GM12891 (cell line): Measurements from ENCODE around the gene CFAP77.

Experiments used
- PAX5 ChIP-seq: IDR thresholded peaks from 2 replicates; pipeline ENCODE4 v1.6.1; 2011; ENCODE audit warnings: low read length, moderate library complexity, mild to moderate bottlenecking; ENCODE audit not compliant: insufficient read depth, severe bottlenecking
- POLR2A ChIP-seq: IDR thresholded peaks from 2 replicates; pipeline ENCODE4 v1.6.1; 2011; ENCODE audit warnings: low read depth, low read length, control low read depth
- POLR2AphosphoS5 ChIP-seq: IDR thresholded peaks from 2 replicates; pipeline ENCODE4 v1.6.1; 2011; ENCODE audit warnings: low read depth, low read length, control low read depth
- POU2F2 ChIP-seq: IDR thresholded peaks from 2 replicates; pipeline ENCODE4 v1.6.1; 2011; ENCODE audit warnings: low read depth, mild to moderate bottlenecking, control low read depth, low read length, moderate library complexity
- SPI1 ChIP-seq: IDR thresholded peaks from 2 replicates; pipeline ENCODE4 v1.6.1; 2011; ENCODE audit warnings: low read depth, low read length, control low read depth
- TAF1 ChIP-seq: IDR thresholded peaks from 2 replicates; pipeline ENCODE4 v1.6.1; 2011; ENCODE audit warnings: low read depth, low read length, control low read depth

DNA sequence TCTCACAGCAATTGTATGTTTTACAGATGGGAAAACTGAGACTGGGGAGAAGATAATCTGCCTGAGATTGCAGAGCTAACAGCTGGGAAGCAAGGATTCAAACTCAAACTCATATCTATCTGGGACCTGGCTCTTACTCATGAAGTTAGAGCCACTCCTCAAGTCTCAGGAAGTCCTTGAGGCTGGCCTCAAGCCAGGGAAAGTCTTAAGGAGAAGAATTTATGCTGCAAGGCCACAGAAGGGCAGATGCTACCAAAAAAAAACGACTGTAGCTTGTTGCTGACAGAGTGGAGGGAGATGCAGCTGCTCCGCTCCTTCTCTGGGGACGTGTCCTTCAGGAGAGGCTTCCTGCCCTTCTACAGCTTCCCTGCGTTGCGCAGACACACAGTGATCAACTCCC lies 212.1 kb downstream of the CFAP77 start:
- TF ChIP-seq POLR2A (no peak), POLR2AphosphoS5 (no peak), TAF1 (no peak), PAX5 (no peak), POU2F2 (no peak), SPI1 (no peak)
